GM19468 (cell line): ENCODE data around the gene MICAL3.
"Not testable (repeated sequence)": the region's sequence is repeated elsewhere in the genome, so short reads cannot be mapped to it uniquely, and the experiment has no call there.

Experiments used
- ATAC-seq: cut with Tn5 transposase; IDR thresholded peaks from one replicate; pipeline ENCODE4 v1.9.1; 2021; ENCODE audit warnings: mild to moderate bottlenecking, moderate library complexity, moderate number of reproducible peaks; ENCODE audit not compliant: unreplicated experiment; ENCODE audit errors: extremely low read depth

The MICAL3 gene

GRCh38 chr22:17777717-17778044 lies 246.7 kb downstream of the MICAL3 start:
- ATAC-seq: no peak

GRCh38 chr22:17777005-17777716 lies 247.2 kb downstream of the MICAL3 start:
- ATAC-seq: no peak

GRCh38 chr22:17775781-17776465 lies 248.4 kb downstream of the MICAL3 start:
- ATAC-seq: no peak

GRCh38 chr22:17774926-17775685 lies 249.3 kb downstream of the MICAL3 start:
- no peak for ATAC-seq

- no peak for ATAC-seq
Observed at GRCh38 chr22:17774206-17774925, 250.0 kb downstream of the MICAL3 start, which contains the start of gene BID. Gene BID, minus strand, starts transcription at chr22:17774469. Its CDS starts 24,353 bp downstream, at chr22:17750116.

- no peak for ATAC-seq
Observed at GRCh38 chr22:17773606-17774205, 250.7 kb downstream of the MICAL3 start.

GRCh38 chr22:17772958-17773605 lies 251.3 kb downstream of the MICAL3 start:
- no peak for ATAC-seq

GRCh38 chr22:17772249-17772957 lies 252.0 kb downstream of the MICAL3 start:
- no peak for ATAC-seq

- no peak for ATAC-seq
Observed at GRCh38 chr22:17770180-17771077, 253.9 kb downstream of the MICAL3 start.

GRCh38 chr22:17769716-17770082 lies 254.7 kb downstream of the MICAL3 start:
- ATAC-seq: no peak

GRCh38 chr22:17769013-17769715 lies 255.2 kb downstream of the MICAL3 start:
- no peak for ATAC-seq

GRCh38 chr22:17767233-17768065 lies 256.9 kb downstream of the MICAL3 start:
- ATAC-seq: no peak

GRCh38 chr22:17764852-17765251 lies 259.5 kb downstream of the MICAL3 start:
- not testable (repeated sequence) for ATAC-seq

- ATAC-seq: no peak
Observed at GRCh38 chr22:17764036-17764435, 260.3 kb downstream of the MICAL3 start.

- ATAC-seq: not testable (repeated sequence)
Observed at GRCh38 chr22:17763442-17763841, 260.9 kb downstream of the MICAL3 start.

GRCh38 chr22:17761138-17761488 lies 263.2 kb downstream of the MICAL3 start:
- no peak for ATAC-seq
